CD4-positive, alpha-beta T cell treated with Interleukin-4 for 4 hours (primary cell): ENCODE results near the gene CLK1.
A peak's percentile ranks its signal among the peaks of the same experiment; 100 is the strongest.
"Not testable (repeated sequence)": the region's sequence is repeated elsewhere in the genome, so short reads cannot be mapped to it uniquely, and the experiment has no call there.

Experiments used
- DNase-seq: peaks from one replicate; pipeline ENCODE4 v3.0.0-alpha.2; 2020

The CLK1 gene

DNA sequence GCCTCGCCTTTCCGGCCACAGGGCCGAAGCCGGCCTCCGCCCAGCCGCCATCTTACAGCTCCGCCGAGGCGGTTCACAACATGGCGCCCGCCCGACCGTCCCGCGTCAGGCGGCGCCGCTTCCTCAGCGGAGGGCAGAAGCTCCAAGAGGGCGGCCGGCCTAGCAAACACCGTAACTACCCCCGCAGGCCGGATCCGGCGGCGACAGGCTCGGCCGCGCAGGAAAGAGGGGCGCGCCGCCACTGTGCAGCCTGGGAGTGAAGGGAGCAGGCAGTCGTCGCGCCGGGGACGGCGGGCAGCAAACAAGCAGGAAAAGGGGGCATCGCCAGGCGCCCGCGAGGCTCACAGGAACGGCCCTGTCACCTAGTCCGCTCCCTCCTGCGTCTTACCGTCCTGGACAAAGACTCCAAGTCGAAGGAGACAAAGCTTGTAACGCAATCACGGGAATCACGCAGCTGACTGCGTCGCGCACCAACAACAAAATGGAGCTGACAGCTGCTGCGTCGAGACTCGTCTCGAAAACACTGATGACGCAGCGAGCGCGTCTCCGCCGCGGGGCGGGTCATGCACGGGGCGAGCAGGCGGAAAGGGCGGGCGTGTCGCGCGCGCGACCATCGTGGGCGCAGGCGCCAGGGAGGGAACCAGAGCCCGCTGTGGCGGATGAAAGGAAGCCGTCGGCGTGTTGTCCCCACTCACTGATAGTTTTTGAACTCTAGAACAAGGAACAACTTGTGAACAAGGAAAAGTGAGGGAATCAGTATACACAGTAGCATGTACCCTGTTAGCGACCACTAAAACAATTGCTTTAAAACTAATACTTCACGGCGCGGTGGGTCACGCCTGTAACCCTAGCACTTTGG lies at the start of gene CLK1:
CLK1 (minus strand) TSS at position 483 of the 859 bp plus-strand sequence. CDS start 2,796 bp downstream, outside the sequence.
- peak; percentile 95 for DNase-seq

DNA sequence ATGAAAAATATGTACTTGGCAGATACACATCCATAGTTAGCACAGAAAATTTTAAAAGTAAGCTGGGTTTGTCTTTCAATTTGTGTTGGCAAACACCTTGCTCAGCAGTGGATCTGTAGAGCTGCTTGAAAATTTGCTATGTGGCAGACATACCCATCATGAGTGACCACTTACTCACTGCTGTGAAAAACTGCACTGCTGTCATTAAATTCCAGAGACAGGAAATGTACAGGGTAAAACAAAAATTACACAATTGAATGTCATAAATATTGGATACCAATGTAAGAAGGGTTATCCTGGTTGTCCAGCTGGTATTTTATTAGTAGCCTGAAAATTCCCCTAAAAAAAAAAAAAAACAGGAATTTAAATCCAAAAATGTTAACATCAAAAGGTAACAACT lies 49.2 kb upstream of the CLK1 start:
- no peak for DNase-seq

DNA sequence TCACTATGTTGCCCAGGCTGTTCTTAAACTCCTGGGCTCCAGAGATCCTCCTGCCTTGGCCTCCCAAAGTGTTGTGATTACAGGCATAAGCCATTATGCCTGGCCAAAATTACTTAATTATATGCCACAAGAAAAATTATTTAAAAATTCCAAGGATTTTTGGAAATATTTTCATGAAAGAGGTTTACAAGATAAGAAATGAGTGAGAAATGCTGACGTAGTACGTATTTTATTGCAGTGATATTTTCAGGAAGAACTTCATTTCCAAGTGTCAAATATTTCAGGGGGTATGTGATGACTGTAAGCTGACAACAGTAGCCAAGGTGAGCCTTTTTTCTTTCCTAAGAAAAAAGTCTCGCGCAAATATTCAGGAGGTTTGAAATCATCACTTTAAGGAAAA lies 45.5 kb upstream of the CLK1 start:
- DNase-seq, result no peak

DNA sequence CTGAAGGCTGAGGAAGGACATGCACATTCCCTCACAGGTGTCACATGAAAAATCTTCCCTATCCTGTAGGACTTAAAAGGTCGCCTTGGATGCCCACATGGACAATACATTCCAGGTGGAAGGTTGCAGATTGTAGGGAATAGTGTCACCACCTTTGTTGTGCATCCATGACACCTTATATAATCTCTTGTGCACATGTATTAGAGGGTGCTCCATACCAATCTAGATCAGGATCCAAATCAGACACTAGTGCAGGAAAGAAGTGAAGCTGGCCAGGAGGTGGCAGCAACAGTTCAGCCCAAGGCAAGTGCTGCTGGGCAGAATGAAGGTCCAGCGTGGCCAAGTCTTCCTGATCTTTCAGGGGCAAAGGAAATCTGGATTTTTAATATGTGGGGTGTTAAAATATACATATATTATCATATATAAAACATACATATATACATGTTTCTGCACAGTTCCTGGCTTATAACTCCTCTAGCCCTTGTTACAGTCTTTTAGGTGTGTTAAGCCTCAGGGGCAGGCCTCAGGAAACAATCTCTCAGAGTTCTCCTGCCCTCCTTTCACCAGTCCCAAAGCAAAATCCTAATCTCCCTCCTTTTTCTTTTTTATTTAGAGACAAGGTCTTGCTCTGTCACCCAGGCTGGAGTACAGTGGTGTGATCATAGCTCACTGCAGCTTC lies 41.3 kb upstream of the CLK1 start:
- DNase-seq, result peak; percentile 43

DNA sequence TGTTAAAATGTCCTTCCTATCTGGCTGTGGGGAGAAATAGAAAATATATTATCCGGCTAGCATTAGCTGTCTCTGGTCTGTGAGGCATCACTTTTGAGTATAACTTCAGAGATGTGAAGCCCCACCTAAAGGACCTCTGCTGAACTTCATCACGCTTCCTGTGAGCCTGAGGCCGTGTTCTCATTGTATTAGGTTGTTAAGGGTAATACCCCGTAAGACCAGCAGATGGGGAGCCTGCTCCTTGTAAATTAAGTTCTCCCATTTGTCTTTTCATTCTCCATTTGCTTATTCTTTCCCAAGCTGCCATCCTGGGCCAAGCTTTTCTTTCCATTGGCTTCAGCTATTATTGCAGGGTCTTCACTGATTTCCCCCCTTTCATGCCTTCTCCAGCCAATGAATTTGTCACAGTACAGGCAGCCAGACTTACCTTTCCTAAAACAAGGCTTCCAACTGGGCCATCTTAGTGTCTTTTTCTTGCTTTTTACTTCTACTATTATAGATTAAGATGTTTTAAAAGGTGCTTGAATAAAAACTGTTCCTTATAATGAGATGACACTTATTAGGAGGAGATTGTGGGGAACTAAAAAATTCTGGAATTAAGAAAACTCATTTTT lies 37.1 kb upstream of the CLK1 start:
- DNase-seq, result peak; percentile 86

DNA sequence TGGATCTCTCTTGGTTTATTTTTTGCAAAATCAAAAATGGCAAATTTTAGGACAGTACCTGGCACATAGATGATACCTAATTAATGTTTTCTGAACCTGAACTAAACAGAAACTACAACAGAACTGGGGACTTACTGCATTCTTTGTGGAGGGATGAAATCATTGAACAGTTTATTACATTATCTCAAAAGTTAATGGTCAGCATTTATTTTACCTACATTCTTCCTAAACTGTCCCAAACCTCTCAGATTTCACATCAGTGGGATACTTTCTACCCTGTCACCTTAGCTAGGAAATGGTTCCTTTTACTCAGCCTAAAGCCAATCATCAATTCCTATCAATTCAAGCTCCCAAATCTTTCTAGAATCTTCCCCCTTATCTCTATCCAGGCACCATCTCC lies 35.0 kb upstream of the CLK1 start:
- DNase-seq, result no peak

DNA sequence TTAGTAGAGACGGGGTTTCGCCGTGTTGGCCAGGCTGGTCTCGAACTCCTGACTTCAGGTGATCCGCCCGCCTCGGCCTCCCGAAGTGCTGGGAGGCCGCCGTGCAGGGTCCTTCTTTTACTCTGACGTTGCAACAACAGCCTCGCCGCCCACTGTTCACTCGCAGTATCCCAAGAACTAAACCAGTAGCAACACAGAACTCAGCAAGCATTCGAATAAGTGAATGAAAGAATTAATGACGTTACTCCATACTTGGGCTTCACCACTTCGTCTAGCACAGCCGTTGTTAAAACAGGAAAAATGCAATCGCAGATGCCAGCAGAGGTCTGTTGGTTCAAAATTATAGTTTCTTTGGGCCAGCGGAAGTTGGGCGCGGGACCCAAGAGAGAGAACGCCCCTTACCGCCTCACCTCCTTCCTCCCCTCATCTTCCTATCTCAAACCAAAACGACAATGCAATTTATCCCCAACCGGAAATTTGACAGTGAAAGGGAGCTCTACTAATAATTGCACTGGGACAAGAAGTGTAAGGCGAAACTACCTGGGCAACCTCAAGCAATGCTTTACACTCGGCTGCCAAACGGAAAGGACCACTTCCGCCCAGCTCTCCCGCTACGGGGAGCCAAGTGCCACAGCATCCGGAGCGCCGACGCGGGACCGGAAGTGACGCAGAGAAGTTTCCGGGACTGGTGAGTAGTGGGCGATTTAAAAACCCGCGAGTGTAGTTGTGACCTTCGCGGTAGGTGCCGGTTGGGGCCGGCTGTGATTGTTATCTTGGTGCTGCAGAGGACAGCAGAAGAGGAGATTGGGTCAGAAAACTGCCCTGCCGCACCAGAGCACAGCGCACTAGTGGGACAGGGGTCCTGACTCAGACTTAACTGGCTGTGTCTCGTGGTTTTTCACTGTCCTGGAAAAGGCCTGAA lies 24.5 kb upstream of the CLK1 start, which contains the start of the genes NIF3L1 and PPIL3:
NIF3L1 (plus strand) TSS at position 668 of the 922 bp plus-strand sequence. CDS start 2,573 bp downstream, outside the sequence.
PPIL3 (minus strand) TSS at position 374 of the 922 bp plus-strand sequence. CDS start 1,462 bp downstream, outside the sequence.
- peak; percentile 97 for DNase-seq

DNA sequence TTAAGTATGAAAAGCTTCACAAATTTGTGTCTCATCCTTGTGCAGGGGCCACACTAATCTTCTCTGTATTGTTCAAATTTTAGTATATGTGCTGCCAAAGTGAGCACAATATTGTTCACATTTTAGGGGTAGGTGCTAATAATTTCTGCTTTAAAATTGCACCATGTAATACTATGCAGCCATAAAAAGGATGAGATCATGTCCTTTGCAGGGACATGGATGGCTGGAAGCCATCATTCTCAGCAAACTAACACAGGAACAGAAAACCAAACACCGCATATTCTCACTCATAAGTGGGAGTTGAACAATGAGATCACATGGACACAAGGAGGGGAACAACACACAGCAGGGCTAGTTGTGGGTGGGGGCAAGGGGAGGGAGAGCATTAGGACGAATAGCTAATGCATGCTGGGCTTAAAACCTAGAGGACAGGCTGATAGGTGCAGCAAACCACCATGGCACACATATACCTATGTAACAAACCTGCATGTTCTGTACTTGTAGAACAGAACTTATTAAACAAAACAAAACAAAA lies 17.3 kb upstream of the CLK1 start:
- not testable (repeated sequence) for DNase-seq

DNA sequence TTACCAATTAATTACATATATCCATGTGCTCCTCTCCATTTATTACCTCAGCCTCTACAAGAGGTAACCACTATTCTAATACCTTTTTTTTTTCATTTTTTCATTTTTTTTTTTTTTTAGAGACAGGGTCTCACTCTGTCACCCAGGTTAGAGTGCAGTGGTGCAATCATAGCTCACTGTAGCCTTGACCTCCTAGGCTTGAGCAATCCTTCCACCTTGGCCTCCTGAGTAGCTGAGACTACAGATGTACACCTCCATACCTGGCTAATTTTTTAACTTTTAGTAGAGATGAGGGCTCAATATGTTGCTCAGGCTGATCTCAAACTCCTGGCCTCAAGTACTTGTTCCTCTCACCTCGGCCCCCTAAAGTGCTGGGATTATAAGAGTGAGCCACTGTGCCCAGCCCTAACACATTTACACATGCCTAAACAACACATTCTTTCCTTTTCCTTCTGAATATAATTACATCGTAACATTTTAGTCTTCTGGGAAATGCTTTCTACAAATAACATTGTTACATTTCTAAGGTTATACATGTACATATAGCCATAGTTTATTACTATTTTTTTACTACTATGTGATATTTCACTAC lies 13.9 kb upstream of the CLK1 start:
- no peak for DNase-seq

DNA sequence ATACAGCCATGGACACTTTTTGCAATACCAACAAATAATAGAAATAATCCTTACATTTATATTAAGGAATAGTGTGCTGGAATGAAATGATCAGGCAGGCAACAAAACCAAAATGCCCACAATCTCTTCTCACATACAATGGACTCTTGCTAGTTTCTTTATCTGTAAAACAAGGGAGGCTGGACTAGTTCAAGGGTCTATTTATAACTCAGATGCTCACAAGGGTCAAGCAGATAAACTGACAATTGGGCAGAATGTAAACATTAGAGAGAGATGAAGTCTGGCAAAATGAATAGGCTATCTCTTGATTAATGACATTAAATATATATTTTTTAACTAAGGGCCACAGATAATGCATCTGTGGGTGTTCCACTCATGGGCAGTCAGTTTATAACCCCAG lies 13.0 kb upstream of the CLK1 start:
- DNase-seq, result no peak

DNA sequence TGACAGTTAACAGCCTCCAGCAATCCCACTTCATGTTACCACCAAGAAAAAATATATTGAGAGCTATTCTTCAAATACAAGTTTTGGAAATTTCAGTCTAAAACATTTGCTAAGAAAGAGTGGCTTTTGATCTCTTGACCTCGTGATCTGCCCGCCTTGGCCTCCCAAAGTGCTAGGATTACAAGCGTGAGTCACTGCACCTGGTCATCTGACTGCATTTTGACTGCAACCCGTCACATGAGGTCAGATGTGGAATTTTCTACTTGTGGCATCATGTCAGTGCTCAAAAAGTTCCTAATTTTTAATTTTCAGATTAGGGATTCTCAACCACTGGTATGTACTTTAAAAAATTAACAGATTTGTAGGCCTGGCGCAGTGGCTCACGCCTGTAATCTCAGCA lies 9.1 kb upstream of the CLK1 start:
- DNase-seq, result no peak

DNA sequence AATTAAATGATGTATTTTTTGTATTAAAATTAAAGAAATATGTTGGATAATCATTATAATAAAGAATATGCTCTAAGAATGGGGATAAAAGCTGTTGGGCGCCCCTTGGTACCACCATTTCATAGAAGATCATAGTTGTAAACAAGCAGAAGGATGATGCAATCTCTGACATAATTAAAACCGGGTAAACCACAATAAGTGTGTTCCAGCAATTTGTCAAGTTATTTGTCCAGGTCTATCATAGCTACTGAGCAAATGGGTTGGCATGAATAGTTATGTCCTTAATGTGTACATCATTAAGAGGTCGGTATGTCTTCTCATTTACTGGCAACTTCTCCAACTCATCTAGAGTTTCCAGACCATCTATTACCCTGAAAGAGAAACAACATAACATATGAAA lies 6.7 kb upstream of the CLK1 start:
- DNase-seq, result no peak

DNA sequence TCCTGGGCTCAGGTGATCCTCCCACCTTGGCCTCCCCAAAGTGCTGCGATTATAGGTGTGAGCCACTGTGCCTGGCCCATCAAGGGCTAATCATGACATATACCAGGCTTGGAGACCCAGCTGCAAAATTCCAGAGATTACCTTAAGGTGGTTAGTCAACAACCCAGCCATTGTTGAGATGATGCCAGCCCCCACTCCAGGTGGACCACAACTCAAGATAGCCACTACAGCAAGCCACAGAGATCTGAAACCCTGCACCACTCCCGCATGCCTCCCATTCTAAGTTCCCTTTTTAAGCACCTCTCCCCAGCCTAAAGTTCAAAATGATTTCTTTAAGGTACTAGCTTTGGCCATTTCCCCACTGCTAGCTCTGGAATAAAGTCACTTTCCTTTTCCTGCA lies 4.6 kb upstream of the CLK1 start:
- DNase-seq, result no peak

DNA sequence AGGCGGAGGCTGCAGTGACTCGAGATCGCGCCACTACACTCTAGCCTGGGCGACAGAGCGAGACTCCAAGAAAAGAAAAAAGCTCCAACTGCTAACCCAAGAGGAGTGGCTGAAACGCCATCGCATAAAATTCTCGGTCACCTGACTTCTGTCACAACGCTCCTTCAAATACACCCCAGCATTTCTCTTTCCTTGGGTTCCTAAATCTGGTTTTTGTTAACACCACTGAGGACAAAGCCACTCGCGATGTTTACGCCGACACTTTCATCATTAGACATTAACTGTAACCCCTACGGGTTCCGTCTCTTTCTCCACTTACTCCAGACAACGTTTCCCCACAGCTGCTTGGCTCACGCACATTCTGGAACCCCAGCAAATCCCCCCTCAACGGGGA lies 679 bp downstream of the CLK1 start:
- no peak for DNase-seq

DNA sequence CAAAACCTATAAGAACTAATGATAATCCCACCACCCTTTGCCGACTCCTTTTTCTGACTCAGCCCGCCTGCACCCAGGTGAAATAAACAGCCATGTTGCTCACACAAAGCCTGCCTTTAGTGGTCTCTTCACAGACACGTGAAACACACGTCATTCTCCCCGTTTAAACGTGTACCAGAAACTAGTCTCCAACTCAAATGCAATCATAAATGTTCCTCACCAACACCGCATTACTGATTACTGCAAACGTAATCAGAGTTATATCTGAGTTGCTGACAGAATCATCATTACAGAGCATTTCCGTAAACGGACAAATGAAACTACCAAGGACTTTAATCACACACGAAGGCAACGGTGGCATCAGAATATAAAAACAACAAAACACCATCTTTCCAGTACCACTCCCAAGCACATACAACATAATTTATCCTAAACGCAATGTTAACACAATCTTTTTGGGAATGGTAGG lies 1.9 kb downstream of the CLK1 start:
- peak; percentile 74 for DNase-seq

DNA sequence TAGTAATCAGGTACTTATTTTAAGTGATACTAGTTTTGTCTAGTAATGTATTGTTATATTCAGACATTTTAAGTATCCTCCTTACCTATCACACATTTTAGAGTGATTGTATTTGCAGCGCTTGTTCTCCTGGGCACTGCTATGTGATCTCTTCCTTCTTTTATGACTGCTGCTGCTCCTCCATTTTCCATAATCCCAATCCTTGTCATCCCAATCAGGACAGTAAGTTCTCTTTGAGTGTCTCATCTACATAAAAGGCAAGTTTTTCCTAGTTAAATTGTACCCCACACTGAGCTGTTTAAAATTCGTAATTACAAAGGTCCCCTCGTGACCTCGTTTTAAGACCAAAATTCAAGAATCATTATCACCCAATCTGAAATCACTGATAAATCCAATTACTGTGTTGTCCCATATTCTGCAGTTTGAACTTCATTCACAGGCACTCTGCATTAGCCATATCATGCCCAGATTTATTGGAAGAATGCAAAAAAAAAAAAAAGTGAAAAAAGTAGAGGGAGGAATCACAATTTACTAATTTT lies 2.8 kb downstream of the CLK1 start:
- no peak for DNase-seq

DNA sequence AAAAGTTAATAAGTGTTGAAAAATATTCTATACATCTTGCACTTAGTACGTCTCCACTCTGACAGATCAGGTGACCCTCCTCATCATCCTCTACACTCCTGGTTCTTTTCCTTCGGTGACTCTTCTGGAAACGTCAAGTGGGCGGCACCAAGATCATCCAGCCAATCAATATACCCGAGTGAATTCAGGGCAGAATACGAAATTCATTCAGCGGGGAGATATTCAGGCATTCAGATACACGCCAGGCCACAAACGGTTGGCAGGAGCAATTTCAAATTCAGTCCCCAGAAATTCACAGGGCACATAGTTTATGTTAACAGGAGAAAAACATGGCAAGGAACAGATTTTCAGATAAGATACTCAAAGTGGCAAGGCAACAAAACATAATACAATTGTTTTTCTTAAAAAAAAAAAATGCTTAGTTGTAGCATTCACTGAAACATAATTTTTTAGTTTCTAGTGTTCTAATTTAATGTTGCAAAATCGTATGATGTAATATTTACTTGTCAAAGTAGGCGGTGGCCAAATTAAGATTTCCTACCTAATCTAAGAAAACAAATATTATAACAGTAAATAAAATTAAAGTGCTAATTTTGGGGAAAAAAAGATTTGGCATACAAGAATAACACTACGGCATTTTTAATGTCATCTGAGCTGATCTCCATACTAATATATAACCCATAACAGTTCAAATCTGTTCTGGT lies 4.2 kb downstream of the CLK1 start:
- DNase-seq, result peak; percentile 23

DNA sequence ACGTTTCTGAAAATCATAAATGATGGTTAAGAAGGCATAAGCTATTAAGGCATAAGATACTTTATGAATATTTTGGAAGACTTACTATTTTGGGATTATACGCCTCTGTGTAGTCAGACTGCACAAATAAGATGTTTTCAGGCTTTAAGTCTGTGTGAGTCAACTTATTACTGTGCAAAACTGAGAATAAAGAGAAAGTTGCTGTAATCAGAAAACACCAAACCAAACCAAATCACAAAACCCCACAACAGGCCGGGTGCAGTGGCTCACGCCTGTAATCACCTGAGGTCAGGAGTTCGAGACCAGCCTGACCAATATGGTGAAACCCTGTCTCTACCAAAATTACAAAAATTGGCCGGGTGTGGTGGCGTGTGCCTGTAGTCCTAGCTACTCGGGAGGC lies 7.7 kb downstream of the CLK1 start:
- no peak for DNase-seq

DNA sequence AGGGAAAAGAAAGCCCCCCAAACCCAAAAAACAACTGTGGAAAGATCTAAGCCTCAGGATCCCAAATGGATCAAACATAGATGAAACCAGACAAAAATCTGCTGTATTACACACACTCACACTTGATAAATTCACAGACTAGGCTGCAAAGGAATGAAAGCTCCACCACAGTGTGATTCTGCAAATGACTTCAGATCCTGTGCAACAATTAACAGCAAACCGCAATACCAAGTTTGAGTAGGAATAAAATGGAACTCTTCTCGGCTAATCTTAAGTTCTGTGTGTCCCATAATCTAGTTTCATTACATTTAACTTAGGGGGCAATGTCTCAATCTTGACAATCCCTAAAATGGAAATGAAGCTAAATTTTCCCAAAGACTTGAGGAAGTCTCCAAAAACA lies 11.9 kb downstream of the CLK1 start:
- no peak for DNase-seq

DNA sequence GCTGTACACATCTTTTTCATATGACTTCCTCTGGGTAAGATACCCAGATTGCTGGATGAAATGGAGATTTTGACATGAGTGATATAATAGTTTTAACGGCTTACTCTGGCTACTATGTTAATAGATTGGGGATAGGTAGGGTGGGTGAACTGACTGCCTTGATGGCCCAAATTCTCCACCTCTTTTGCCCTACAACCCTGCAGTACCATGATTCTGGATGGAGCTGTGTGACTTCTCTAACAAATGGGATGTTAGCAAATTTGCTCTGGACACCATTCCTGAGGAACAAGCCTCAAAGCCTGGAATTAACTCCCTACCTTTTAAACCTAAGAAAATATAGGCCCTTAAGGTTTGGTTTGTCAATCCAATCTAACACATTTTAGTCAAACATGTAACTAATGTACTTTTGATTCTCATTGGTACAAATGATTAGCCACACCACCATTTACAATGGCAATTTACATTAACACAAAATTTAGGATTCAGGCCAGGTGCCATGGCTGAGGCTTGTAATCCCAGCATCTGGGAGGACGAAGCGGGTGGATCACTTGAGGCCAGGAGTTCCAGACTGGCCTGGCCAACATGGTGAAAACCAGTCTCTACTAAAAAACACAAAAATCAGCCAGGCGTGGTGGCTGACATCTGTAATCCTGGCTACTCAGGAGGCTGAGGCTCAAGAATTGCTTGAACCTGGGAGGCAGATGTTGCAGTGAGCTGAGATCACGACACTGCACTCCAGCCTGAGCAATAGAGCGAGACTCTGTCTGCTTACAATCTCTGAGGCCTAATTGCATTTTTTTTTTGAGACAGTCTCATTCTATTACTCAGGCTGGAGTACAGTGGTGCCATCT lies 12.8 kb downstream of the CLK1 start:
- DNase-seq, result no peak
